Pancreas (tissue), 10 donors: ENCODE measurements around the gene MAP7D2. TPM values are rescaled to one million over a fixed set of nuclear protein-coding genes. Genes with fewer than 3 reads are reported as not detected.

ENCODE experiments used
- ATAC-seq, 4 donors: fragments of 200-7000 bp; cut with Tn5 transposase; one replicate each; pipeline versions ENCODE4 v1.8.0 to v1.9.1; 2020; ENCODE audit warnings: mild to moderate bottlenecking in 4 of 4, moderate library complexity in 4 of 4
- DNase-seq, 6 donors: peaks; one replicate each; pipeline ENCODE4 v3.0.0-alpha.2; 2020
- FAIRE-seq: peaks from 2 replicates; lab custom pipeline; 2012; peaks lifted over from hg19 to GRCh38; lab: Jason Lieb, UNC
- H3K27ac ChIP-seq, 4 donors: fragments of 200-600 bp; sonication (generic); 1 replicate in 3 of 4; 2 replicates in 1 of 4; pipeline versions ENCODE4 v1.5.0 to v1.8.0; 2020
- H3K27me3 ChIP-seq, 4 donors: fragments of 200-600 bp; one replicate each; pipeline ENCODE4 v1.8.0; 2021
- H3K36me3 ChIP-seq, 3 donors: fragments of 200-600 bp; sonication (generic) in 1 of 3; one replicate each; pipeline versions ENCODE4 v1.5.0 to v1.8.0; 2020 to 2021
- H3K4me1 ChIP-seq, 3 donors: fragments of 200-600 bp; one replicate each; pipeline ENCODE4 v1.8.0; 2021
- H3K4me3 ChIP-seq, 4 donors: fragments of 200-600 bp; sonication (generic) in 2 of 4; one replicate each; pipeline versions ENCODE4 v1.5.0 to v1.8.0; 2020 to 2021
- H3K9me3 ChIP-seq, 4 donors: fragments of 200-600 bp; one replicate each; pipeline ENCODE4 v1.8.0; 2021
- CTCF ChIP-seq, 4 donors: fragments of 200-600 bp; sonication (generic) in 3 of 4; IDR thresholded peaks; one replicate each; pipeline versions ENCODE4 v1.5.0 to v1.8.0; 2021; ENCODE audit warnings: antibody characterized with exemption in 4 of 4
- WGBS, 2 donors: extraction: QIAGEN DNeasy Blood & Tissue Kit; methylation state at CpG; one replicate each; pipeline ENCODE4 v1.1.7; 2013; 5-methylcytosine and 5-hydroxymethylcytosine counted together
- intact Hi-C, 3 donors: fragments of 100-400 bp; cut with DNase I; formaldehyde crosslinking; loops; one replicate each; pipeline versions ENCODE4 v1.11.1 to v1.14.2; 2022
- polyA plus RNA-seq, 2 donors: library from polyadenylated mRNA; stranded (reverse); fragments of 200-250 nt; gene quantifications; one replicate each; pipeline ENCODE4 v1.2.3, GENCODE V29; 2013
- total RNA-seq, 6 donors: library from RNA; stranded (reverse); fragmentation: NEBNext Ultra II Directional in 4 of 6; extraction: Animal tissue kit (Norgen Biotek cat#: 25700) in 4 of 6; gene quantifications; one replicate each; pipeline versions ENCODE4 v1.2.1 to v1.2.4, GENCODE V29; 2021 to 2023
- donor health status: healthy with polysubstance abuse.
- donor health status: DM: no; HTN: no; CAD: no; lungs with moderate emphysema.
- donor health status: DM: no; HTN: no; CAD: no.
- donor health status: control.
- donor health status: control.
- donor health status: Bipolar disorder and iron deficiency.
- donor health status: DM: yes; HTN: yes; CAD: no.
- donor health status: DM: no; HTN: no; CAD: no.
- donor health status: DM: no; HTN: no; CAD: no.
- donor health status: DM: yes; HTN: yes; CAD: no.

MAP7D2 gene
- total and polyA plus RNA-seq, 8 donors: 0.09 to 3.6 (median 0.70) TPM

- 76% methylated on average over 3 of the region's 3 CpGs for WGBS, 2 donors
These were observed 77.7 kb downstream of the MAP7D2 start for GRCh38 chrX:20038966-20039365.

DNA sequence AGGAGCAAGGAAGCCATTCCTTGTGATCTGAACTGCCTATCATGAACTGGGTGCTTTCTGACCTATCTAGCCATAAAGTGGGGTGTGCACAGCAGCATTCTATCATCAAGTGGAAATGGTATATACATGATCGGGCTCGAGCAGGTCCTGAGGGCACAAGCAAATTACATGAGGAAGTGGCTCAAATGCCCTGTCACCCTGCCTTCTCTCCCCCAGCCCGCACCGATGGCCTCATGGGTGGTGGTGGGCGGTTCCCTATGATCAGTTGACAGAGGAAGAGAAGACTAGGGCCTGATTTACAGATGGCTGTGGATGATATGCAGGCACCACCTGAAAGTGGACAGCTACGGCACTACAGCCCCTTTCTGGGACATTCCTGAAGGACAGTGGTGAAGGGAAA lies 79.5 kb downstream of the MAP7D2 start:
- 87 to 89% methylated on average over 6 of the region's 6 CpGs for WGBS, 2 donors
- H3K9me3 ChIP-seq: no peaks in the 10 kb centered on the region
- ATAC-seq: no peak
- TF ChIP-seq CTCF (IDR thresholded peaks at IDR 0.05): no peak
- intact Hi-C loops: no loop called here
- no peak for DNase-seq
- no peaks in the 10 kb centered on the region for H3K36me3 ChIP-seq
- H3K27ac ChIP-seq: no peak overlapping the region
- no peak overlapping the region for H3K4me3 ChIP-seq
- H3K27me3 ChIP-seq: no peaks in the 10 kb centered on the region
- no peaks in the 10 kb centered on the region for H3K4me1 ChIP-seq
- FAIRE-seq: no peak

More at GRCh38 chrX:20038966-20039365, 77.7 kb downstream of the MAP7D2 start:
- Histone ChIP-seq H3K36me3 (no peaks in the 10 kb centered on the region), H3K4me3 (no peak overlapping the region), H3K9me3 (no peaks in the 10 kb centered on the region), H3K27me3 (no peaks in the 10 kb centered on the region), H3K4me1 (no peaks in the 10 kb centered on the region), H3K27ac (no peak overlapping the region)
- no peak for ATAC-seq
- no peak for FAIRE-seq
- no peak for TF ChIP-seq CTCF (IDR thresholded peaks at IDR 0.05)
- no peak for DNase-seq
- intact Hi-C loops: no loop called here

- FAIRE-seq (no peak), ATAC-seq (no peak), DNase-seq (no peak)
- peaks cover 0 to 16% (median 14%) of the 10 kb centered on the region in 3 donors for H3K4me1 ChIP-seq
- intact Hi-C loops: no loop called here
- no peaks in the 10 kb centered on the region for H3K27me3 ChIP-seq
- H3K27ac ChIP-seq: no peak overlapping the region
- no peaks in the 10 kb centered on the region for H3K9me3 ChIP-seq
- WGBS, 2 donors: 83 to 92% methylated on average over 2 of the region's 2 CpGs
- no peaks in the 10 kb centered on the region for H3K36me3 ChIP-seq
- TF ChIP-seq CTCF (IDR thresholded peaks at IDR 0.05): no peak
- no peak overlapping the region for H3K4me3 ChIP-seq
These were observed 84.5 kb downstream of the MAP7D2 start for GRCh38 chrX:20032201-20032600.

DNA sequence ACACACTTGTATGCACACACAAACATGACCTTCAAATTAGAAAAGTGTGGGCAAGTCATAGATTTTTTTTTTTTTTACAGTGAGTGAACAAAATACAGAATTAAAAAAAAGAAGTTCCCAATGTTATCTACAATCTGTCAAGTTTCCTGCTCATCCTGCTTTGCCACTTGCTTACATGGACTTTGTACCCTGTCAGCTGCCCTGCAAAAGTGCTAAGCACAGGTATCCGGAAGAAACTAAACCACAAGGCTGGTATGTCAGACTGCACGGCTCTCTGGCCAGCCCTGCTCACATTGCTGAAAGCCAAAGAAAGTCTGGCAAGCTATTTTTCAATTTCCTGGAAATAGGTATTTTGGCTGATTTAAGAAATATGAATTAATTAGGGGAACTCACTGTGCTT lies 87.0 kb downstream of the MAP7D2 start:
- intact Hi-C loops: no loop called here
- DNase-seq (peak in 4 of 6 donors; percentile 24 to 61 (median 44)), ATAC-seq (peak; percentile 87 to 98 (median 95)), FAIRE-seq (peak; percentile 96)
- H3K4me1 ChIP-seq: peaks cover 0 to 16% (median 14%) of the 10 kb centered on the region in 3 donors
- H3K9me3 ChIP-seq: no peaks in the 10 kb centered on the region
- 8 to 10% methylated on average over 2 of the region's 2 CpGs for WGBS, 2 donors
- peak overlapping the region in 3 of 4 donors; percentile 12 to 67 (median 50) for H3K27ac ChIP-seq
- TF ChIP-seq CTCF (IDR thresholded peaks at IDR 0.05): no peak
- no peaks in the 10 kb centered on the region for H3K27me3 ChIP-seq
- H3K4me3 ChIP-seq: no peak overlapping the region
- H3K36me3 ChIP-seq: no peaks in the 10 kb centered on the region

DNA sequence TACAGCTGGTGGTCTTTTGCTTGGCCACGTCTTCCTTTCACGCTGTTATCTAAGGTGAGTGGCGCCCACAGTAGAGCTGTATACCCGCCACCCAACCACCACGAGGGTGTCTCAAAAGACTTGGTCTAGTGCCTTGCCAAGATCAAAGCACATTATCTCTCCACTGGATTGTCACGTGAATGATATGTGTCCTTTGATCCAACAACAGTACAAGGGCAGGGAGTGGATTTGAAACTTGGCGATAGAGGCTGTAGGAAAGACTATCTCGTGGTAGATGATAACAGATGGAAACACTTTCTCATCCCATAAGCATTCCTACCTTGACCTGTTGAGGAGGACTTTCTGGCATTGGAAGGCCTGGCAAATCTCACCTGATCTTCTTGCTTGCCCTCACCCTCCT lies 88.1 kb downstream of the MAP7D2 start:
- ATAC-seq (no peak), FAIRE-seq (no peak), DNase-seq (no peak)
- no peak for TF ChIP-seq CTCF (IDR thresholded peaks at IDR 0.05)
- intact Hi-C loops: no loop called here
- Histone ChIP-seq H3K27ac (no peak overlapping the region), H3K9me3 (no peaks in the 10 kb centered on the region), H3K4me3 (no peak overlapping the region), H3K4me1 (peaks cover 0 to 16% (median 14%) of the 10 kb centered on the region in 3 donors), H3K36me3 (no peaks in the 10 kb centered on the region), H3K27me3 (no peaks in the 10 kb centered on the region)
- 68 to 83% methylated on average over 8 of the region's 8 CpGs for WGBS, 2 donors
